HG02840 (cell line): ENCODE results near the gene TRMT61B.

ENCODE experiments used
- ATAC-seq: cut with Tn5 transposase; IDR thresholded peaks from one replicate; pipeline ENCODE4 v1.9.1; 2021; ENCODE audit warnings: mild to moderate bottlenecking, moderate library complexity, moderate number of reproducible peaks; ENCODE audit not compliant: unreplicated experiment, low FRiP score

TRMT61B gene

DNA sequence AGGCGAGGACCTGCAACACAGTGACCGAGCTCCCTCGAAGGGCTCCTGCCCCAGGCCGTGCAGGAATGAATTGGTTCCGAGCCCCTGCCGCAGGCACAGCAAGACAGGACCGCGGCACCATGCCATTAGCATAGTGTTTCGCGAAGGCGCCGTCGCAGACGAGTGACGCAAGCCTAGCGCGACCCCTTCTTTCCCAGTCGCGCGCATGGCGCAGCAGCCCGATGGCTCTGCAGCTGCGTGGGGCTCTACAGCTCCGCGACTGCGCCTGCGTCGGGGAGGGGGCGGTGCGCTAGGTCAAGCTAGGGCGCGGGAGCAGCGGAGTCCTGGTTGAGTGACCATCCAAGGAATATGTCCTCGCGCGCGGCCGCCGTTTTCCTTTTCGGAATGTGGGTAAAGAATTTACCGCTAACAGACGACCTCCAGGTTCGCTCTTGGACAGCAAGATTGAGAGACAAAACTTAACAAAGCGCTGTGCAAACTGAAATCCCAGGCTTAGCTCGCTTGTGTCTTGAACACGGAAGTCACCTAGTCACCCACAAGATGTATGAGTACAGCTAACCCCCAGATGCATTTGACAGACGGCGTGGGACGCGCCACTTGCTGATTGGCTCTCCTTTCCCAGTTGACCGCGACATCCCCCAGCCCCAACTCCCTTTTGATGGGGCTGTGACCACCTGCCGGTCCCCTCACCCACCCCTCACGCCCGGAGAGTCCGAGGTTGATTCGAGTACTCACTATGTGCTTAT, at the start of gene TRMT61B:
TSS of gene TRMT61B (minus strand) at position 164 of the 746 bp plus-strand sequence. CDS start at position 132, 32 bp downstream.
- peak; percentile 98 for ATAC-seq

DNA sequence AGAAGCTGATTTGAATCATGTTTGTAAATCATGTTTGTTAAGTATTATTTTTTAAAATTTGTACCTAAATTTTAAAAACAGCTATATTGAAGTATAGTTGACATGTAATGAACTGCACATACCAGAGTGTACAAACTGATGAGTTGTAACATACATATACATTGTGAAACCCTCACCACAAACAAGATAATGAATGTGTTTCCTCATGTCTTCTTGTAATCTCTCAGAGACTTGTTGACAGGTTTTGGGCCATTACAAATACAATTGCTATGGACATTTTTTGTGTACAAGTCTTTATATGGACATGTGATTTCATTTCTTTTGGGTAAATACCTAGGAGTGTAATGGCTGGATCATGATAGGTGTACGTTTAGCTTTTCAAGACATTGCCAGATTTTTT, 45.8 kb upstream of the TRMT61B start:
- ATAC-seq = no peak

DNA sequence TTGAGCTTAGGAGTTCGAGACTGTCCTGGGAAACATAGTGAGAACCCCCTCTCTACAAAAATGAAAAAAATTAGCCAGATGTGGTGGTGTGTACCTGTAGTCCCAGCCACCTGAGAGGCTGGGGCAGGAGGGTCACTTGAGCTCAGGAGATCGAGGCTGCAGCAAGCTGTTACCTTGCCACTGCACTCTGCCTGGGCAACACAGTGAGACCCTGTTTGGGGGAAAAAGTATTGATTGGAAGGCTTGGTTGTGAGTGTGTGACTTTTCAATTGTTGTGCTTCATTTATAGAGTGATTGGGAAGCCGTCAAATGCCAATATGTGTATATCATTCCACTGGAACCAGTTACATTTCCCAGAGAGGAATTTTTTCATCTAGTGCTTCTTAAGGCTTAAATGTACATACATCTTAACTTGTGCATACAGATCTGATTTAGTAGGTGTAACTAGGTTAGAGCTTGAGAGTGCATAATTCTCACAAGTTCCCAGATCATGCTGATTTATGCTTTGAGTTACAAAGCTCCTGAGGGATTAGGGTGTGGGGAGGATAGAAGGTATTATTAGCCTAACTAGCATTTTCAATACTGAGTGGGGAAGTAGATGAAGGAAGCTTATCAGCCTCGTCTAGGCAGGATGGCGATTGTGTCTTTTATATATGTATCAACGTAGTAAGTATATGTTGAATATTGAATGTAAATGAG, 39.7 kb upstream of the TRMT61B start:
- no peak for ATAC-seq

DNA sequence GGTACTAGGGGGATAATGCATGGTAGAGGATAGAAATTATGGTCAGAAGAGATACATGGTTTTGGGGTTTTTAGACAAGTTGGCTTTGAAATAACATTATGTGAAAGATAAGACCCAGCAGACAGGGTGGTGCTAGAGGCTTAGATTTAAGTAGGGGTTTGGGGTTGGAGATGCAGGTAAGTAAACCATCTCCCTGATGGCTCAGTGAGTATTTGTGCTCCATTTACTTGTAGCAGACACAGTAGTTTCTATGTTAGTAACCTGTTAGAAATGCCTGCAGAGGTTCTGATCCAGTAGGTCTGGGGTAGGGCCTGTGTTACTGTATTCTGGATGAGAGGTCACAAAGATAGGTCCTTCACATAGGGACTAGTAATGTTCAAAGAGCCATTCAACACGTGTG, 38.1 kb upstream of the TRMT61B start:
- ATAC-seq = no peak

DNA sequence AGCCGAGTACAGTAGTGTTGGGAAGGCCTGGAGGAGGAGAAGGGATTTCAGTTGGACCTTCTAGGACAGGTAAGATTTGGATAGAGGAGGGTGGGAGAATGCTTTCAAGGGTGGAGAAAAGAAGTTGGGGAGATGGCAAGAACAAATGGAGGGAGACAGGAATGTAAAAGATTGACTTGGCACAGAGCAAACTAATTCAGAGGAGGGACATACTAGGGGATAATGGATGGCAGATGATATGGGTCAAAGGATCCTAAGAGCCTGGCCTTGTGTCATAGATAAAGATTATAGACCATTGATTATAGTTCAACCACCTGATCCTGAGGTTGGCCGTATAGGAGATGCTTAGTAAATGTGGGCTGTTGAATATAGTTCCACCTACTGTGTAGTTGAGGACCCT, 36.7 kb upstream of the TRMT61B start:
- ATAC-seq = no peak

DNA sequence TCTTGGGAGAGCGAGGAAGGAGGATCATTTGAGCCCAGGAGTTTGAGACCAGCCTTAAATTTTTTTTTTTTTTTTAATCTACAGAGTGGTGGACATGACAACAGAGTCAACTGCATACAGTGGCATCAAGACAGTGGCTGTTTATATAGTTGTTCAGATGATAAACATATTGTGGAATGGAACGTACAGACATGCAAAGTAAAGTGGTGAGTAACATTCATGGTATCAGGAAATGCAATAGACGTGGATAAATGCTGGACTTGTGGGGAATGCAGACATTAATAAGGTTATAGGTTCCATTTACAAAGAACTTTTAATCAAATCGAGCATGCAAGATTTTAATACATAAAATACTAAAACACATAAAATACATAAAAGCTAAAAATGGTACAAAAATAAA, 36.3 kb upstream of the TRMT61B start:
- no peak for ATAC-seq

DNA sequence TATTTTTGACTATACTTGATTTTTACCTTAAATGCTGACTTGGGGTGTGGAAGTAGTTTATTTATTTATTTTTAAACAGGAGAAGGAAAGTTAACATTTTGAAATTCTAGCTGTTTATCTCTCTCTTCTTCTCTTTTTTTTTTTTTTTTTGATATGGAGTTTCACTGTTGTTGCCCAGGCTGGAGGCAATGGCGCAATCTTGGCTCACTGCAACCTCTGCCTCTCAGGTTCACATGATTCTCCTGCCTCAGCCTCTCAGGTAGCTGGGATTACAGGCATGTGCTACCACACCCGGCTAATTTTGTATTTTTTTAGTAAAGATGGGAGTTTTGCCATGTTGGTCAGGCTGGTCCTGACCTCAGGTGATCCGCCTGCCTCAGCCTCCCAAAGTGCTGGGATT, 35.4 kb upstream of the TRMT61B start:
- no peak for ATAC-seq

DNA sequence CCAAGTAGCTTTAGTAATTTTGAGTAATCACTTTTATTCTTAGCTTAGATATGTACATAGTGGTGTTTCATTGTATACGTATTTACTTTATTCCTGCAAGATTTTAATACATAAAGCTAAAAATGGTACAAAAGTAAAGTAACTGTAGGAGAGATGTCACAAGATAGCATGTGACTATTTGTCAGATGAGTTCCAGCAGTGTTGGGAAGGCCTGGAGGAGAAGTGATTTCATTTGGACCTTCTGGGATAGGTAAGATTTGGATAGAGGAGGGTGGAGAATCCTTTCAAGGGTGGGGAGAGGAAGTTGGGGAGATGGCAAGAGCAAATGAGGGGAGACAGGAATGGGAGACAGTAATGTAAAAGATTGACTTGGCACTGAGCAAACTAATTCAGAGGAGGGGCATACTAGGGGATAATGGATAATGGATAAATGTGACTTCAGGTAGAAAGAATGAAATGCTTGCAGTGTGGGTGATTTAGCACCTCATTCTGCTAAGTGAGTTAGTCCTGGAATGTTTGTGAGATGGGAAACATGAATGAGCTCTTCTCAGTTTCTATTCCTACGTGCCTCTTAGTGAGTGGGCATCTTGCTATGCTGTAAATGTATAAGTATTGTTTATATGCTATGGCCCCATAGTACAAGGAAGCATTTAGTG, 34.8 kb upstream of the TRMT61B start:
- no peak for ATAC-seq

DNA sequence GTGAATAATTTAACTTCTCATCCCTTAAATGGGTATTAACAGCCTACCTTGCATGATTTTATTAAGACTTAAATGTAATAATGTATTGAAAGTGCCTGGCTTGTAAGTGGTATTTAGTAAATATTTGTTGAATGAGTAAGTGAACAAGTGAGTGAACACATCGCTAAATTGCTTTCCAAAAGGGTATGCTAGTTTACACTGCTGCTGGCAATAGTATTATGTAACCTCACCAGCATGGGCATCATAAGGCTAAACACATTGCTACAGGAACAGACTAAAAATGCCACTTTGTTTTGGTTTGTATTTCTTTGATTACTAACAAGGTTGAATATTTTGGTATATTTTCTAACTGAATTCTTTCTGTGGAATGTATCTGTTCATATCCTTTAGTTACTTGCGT, 34.2 kb upstream of the TRMT61B start:
- no peak for ATAC-seq

DNA sequence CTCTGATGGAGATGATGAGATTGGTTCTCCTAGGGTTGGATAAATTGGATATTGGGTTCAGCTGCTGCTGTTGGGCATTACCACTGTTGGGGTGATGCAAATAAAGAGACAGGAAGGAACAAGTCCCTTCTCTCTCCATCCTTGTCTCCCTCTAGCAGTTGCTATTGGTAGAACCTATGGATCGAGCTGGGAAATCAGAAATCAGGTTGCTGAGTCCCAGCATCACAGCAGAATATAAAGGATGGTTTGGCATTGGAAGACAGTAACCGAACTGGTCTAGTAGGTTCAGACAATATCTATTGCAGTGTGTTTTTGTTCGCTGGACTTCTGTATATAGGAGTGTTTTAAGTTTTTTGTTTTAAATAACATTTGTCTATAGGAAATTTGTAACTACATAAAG, 32.5 kb upstream of the TRMT61B start:
- no peak for ATAC-seq

DNA sequence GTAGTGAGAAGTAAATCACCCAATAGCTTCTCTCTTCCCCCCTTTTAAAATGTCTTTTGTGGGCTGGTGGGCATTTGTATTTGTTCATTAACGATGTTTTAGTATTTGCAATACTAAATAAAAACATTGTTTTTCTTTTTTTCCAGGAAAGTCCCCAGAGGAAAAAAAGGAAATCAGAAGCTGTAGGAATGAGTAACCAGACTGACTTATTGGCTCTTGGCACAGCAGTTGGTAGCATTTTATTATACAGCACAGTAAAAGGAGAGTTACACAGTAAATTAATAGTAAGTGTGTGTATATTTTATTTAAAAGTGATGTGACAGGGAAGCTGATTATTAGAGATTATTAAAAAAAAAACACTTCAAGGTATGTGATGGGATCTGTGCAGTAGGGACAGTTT, 31.7 kb upstream of the TRMT61B start:
- no peak for ATAC-seq

DNA sequence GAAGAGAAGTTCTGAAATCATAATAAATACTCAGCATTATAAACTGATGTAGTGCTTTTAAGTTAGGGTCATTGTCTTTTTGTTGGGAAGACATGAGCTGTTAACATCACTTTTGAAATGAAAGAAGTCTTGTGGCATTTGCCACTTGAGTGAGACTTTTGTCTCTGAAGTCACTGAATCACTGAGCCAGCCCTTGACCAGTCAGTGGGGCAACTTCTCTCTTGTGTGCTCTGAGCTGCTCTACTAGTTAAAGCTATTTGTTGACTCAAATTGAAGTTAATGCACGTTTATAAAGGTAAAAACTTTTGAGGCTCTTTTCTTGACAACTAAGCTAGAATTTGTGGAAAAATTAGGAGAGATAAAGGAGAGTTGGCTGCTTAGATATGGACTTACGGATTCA, 31.1 kb upstream of the TRMT61B start:
- no peak for ATAC-seq

DNA sequence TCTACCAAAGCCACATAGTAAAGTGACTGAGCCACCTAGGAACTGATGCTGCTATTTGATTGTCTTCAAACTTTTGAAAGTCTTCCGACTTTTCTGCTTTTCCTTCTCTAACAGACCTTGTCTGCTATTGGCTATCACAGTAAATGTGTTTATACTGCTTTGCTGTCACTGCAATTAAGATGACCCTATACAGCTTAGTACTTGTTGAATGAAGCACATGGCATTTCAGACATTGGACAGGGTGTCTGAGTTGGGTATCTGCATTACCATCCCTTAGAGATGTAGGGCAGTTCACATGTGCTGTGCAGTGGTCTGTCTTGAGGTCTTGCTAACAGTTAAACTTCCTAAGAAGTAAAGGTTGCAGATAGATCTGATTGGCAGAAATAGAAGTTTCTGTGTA, 27.9 kb upstream of the TRMT61B start:
- no peak for ATAC-seq

DNA sequence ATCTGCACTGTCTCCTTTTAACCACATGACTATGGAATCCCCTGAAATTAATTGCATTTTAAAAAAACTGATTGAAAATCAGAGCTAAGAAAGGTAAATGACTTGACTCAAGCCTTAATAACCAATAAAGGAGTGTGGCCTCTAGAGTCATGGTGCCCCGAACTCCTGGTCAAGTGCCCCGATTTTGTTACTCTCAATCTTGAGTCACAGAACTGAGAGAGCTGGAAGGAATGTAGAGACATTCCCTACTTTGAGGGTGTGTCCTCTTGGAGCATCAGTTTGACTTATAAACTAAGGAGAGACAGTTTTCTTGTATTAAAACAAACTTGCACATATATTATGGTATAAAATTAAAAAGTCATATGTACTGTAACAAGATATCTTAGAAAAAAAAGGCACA, 26.8 kb upstream of the TRMT61B start:
- ATAC-seq = no peak

DNA sequence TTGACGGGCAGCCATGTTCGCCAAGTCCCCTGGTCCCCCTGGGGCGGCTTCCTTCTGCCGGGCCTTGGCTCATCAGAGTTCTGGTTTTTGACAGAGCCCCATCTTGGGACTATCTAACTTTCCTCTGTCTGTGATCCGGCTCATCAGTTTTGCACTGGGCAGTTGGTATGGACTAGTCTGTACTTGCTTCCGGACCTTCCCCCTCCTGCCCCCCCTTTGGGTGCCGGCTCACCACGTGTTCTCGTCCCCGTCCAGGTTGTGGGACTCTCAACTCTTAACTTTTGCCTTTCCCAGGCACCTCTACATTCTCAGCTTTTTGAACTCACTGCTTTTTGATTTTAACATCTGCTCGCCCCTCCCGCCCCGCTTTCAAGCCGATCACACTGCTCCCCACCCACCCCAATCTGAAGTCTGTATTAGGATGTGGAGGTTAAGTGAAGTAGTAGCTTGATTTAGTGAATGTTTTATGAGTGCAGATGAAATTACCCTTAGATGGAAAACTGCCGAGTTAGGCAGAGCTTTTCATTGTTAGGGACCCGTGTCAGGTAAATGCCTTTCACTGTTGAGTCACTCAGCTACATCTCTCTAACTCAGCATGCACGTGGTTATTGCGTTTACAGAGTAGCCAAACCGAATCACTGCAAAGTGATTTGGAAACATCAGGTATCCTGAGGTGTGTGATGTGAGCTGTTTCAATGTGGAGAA, 25.2 kb upstream of the TRMT61B start:
- ATAC-seq = no peak

DNA sequence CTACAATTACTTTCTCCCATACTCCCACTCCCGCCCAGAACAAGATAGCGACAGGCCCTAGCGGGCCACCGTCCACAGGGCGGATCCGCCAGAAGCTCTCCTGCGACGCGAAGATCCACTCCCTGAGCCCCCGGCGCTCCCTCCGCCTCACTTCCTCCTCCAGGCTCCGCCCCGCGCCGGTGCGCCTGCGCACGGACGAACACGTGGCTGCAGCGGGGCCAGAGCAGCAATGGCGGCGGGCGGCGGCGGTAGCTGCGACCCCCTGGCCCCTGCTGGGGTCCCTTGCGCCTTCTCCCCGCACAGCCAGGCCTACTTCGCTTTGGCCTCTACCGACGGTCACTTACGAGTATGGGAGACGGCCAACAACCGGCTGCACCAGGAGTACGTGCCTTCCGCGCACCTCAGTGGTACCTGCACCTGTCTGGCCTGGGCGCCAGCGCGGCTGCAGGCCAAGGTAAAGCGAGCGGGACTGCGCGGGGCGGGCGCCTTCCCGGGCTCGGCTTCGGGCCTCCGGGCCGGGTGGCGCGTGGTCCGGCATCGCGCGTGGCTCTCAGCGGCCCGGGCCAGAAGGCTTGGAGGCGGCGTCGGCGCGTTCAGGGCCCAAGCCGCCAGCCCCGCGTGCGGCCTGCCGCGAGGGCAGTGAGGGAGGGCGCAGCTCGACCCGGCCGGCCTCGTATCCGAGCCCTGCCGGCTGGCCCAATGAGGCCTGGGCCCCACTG, 24.5 kb upstream of the TRMT61B start, which contains the start of gene WDR43:
TSS of gene WDR43 (plus strand) at position 198 of the 719 bp plus-strand sequence. CDS start at position 230, 32 bp downstream.
- ATAC-seq = peak; percentile 95

DNA sequence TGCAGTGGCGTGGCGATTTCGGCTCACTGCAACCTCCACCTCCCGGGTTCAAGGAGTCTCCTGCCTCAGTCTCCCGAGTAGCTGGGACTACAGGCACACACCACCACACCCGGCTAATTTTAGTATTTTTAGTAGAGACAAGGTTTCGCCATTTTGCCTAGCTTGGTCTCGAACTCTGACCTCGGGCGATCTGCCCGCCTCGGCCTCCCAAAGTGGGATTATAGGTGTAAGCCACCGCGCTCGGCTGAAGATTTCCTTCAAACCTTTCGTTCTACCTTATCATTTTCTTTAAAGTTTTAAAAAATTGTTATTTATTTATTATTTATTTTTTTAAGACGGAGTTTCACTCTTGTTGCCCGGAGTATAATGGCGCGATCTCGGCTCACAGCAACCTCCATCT, 23.4 kb upstream of the TRMT61B start:
- no peak for ATAC-seq

DNA sequence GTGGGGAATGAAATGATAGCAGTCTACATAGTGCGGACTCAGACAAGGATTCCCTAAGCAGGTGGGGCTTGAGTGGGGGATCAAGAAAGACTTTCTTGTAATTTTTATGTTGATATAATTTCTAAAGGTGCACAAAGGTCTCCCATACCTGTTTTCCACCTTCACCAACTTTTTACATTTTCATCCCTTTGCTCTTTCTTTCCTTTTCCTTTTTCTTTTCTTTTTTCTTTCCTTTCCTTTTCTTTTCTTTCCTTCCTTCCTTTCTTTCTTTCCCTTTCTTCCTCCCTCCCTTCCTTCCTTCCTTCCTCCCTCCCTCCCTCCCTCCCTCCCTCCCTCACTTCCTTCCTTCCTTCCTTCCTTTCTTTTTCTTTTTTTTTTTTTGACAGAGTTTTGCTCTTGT, 10.1 kb upstream of the TRMT61B start:
- ATAC-seq = no peak

DNA sequence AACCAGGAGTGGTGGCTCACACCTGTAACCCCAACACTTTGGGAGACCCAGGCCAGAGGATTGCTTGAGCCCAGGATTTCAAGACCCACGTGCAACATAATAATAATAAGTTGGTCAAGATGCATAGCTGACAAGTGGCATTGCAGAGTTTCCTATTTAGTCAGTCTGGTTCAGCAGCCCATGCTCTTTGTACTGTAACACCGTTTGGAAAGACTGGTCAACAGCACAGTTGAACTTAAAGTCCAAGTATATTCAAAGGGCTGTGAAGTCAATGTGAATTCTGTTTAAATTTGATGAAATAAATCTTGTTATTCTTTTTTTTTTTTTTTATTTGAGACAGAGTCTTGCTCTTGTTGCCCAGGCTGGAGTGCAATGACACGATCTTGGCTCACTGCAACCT, 1.5 kb upstream of the TRMT61B start:
- ATAC-seq = no peak

DNA sequence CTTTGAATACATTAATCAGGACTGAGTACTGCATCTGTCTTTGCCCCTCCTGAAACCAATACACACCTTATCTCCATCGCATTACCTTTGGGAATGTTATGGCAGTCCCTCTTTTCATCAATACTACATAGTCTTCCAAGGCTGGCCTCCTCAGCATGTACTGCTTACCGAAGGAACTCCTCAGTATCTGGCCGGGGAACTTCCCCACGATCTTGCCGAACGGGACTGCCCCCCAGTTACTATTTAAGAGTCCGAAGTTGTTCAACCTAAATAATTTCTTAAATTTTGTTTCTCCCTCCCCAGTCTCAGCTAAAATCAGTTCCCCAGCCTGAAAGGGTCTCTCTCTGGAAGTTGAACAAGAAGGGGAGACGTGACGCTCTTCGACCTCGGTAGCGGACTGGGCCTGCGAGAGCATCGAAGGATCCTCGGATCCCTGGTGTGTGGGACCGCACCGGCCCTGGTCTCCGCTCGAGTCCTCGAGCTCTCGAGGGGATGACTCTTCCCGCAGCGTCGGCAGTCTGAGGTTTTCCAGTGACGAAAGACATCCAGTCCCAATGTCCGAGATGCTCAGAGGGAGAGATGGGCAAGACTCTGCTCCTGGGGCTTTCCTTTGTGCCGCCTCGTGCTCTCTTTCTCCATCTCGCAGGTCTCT, 489 bp downstream of the TRMT61B start:
- ATAC-seq = peak; percentile 7
